ENCODE measurements around the gene TUBG1.
A peak's percentile ranks its signal among the peaks of the same experiment; 100 is the strongest.

- TF ChIP-seq CTCF (IDR thresholded peaks at IDR 0.05 in 2 of 3, conservative IDR thresholded peaks at IDR 0.05 in 1 of 3; ENCODE audit: control insufficient read depth in 2 of 3, extremely low read depth in 1 of 3, insufficient read depth in 1 of 3, low read depth in 3 of 3, low read length in 3 of 3): no peak
- no peak for TF ChIP-seq EZH2 (IDR thresholded peaks at IDR 0.05; ENCODE audit: borderline replicate concordance, control insufficient read depth, low read depth, low read length)
- no peak for TF ChIP-seq FOXM1 (IDR thresholded peaks at IDR 0.05; ENCODE audit: low read depth, low read length)
- no peak for TF ChIP-seq ZBTB4 (CRISPR knock-in tag; IDR thresholded peaks at IDR 0.05)
- no peak for TF ChIP-seq SIX5 (IDR thresholded peaks at IDR 0.05; ENCODE audit: low read depth, low read length, severe bottlenecking)
- no peak for TF ChIP-seq ZSCAN29 (IDR thresholded peaks at IDR 0.05)
- 0 out of 2 replicates have a peak, but pooled peaks have one; percentile 5 for TF ChIP-seq POLR2A (IDR thresholded peaks at IDR 0.05; ENCODE audit: low read depth, low read length)
- TF ChIP-seq CEBPB (IDR thresholded peaks at IDR 0.05; ENCODE audit: borderline replicate concordance in 1 of 2, low read depth in 2 of 2, low read length in 2 of 2): no peak
Measured at GRCh38 chr17:42565523-42566214, 43.8 kb upstream of the TUBG1 start.
